ENCODE data around the gene OR51L1.
"Not testable (repeated sequence)": the region's sequence is repeated elsewhere in the genome, so short reads cannot be mapped to it uniquely, and the experiment has no call there.

OR51L1 gene, protein sequence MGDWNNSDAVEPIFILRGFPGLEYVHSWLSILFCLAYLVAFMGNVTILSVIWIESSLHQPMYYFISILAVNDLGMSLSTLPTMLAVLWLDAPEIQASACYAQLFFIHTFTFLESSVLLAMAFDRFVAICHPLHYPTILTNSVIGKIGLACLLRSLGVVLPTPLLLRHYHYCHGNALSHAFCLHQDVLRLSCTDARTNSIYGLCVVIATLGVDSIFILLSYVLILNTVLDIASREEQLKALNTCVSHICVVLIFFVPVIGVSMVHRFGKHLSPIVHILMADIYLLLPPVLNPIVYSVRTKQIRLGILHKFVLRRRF

GRCh38 chr11:4994551-4994950 is at the start of gene OR51L1:
Gene OR51L1 (plus strand): TSS chr11:4994851. CDS start chr11:4998983, 4,132 bp downstream.
- DNase-seq (ENCODE audit: low spot score), result no peak

DNA sequence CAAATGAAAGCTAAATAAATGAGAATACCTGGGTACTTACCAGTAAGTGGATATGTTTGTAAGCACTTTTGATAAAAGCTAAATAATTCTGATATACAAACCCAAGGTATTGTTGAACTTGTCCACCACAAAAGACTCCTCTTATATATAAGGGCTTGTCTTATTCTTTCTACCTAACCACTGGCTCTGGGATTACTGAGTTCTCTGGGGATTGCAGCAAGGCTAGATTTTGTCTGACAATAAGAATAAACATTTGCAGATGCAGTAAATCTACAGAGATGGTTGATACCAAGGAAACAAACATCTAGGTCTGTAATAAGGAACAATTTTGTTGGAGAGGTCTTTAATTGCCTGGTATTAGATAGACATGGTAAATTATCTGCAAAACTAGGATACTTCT is 47.1 kb upstream of the OR51L1 start, which contains the start of gene OR51A4:
Gene OR51A4 (minus strand): TSS at position 101 of the 400 bp plus-strand sequence. CDS start 505 bp downstream, outside the sequence.
- no peak for DNase-seq (ENCODE audit: low spot score)

- DNase-seq (ENCODE audit: low spot score), result not testable (repeated sequence)
Measured at GRCh38 chr11:4955613-4956012, 39.0 kb upstream of the OR51L1 start, which contains the start of gene OR51A2. Gene OR51A2 (minus strand): TSS chr11:4955713. CDS start chr11:4955713, 0 bp downstream.

DNA sequence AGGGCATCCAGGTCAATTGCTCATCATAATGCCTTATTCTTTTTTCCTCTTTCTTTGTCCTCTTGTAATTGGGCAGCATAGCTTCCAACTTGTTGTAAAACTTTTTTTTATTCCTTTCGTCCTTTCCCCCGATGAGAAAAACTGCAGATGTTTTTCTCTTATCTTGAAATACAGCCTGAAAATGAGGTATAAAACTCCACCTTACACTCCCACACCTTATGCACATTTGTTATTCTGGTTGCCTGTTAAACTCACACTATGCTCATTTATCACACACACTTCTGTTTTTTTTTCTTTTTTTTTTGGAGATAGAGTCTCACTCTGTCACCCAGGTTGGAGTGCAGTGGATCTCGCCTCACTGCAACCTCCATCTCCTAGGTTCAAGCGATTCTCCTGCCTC is 37.3 kb upstream of the OR51L1 start:
- DNase-seq (ENCODE audit: low spot score), result no peak

DNA sequence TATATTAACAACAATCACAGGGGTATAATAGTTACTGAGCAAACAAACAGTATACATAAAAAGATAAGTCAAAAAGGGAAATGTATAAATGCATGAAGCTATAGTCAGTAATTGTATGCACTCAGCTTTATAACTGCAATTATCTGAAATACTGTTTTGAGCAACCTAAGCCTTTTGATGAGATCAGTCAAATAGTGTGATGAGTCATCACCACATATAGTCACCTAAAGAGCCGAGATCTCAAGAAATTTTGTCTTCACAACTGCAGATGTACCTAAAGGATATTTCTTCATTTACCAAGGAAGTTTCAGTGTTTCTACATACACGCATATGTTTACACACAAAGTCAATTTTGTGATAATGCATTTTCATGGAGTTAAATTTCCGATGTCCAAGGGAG is 33.8 kb upstream of the OR51L1 start:
- no peak for DNase-seq (ENCODE audit: low spot score)

DNA sequence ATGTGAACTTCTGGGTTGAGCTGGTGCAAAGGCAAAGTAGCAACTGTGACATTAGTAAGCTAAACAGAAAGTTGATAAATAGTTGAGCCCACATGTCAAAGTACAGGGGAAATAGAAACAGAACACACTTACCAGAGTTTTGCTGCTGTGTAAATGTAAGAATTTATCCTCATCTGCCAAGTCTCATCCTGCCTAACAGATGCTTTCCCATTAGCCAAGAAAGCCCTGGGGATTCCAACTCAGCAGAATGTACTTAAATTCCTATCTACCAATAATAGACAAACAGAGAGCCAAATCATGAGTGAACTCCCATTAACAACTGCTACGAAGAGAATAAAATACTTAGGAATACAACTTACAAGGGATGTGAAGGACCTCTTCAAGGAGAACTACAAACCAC is 31.8 kb upstream of the OR51L1 start:
- DNase-seq (ENCODE audit: low spot score), result no peak

- no peak for DNase-seq (ENCODE audit: low spot score)
Measured at GRCh38 chr11:4975436-4975835, 19.2 kb upstream of the OR51L1 start.

GRCh38 chr11:4979036-4979435 is 15.6 kb upstream of the OR51L1 start:
- no peak for DNase-seq (ENCODE audit: low spot score)

DNA sequence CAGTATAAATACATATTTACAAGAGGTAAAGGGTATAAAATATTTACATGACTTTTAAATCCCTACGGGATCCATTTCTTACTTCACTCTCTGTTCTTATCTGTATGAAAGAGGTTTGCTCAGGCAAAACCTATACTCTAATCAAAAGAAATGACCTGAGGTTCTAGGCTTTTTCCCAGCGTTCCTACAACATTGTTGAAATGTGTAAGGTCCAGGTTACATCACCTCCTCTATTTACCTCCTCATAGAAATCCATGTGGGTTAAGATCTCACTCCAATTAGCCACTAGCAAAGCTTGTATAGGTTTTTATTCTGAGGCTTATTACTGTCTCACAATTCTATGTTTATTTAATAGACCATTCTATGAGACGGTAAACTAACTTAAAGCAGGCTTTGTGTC is 12.0 kb upstream of the OR51L1 start:
- no peak for DNase-seq (ENCODE audit: low spot score)

GRCh38 chr11:4983841-4984240 is 10.8 kb upstream of the OR51L1 start:
- no peak for DNase-seq (ENCODE audit: low spot score)

GRCh38 chr11:4991060-4991459 is 3.6 kb upstream of the OR51L1 start:
- DNase-seq (ENCODE audit: low spot score), result no peak

- no peak for DNase-seq (ENCODE audit: low spot score)
Measured at GRCh38 chr11:5004424-5005274, 10.0 kb downstream of the OR51L1 start.

DNA sequence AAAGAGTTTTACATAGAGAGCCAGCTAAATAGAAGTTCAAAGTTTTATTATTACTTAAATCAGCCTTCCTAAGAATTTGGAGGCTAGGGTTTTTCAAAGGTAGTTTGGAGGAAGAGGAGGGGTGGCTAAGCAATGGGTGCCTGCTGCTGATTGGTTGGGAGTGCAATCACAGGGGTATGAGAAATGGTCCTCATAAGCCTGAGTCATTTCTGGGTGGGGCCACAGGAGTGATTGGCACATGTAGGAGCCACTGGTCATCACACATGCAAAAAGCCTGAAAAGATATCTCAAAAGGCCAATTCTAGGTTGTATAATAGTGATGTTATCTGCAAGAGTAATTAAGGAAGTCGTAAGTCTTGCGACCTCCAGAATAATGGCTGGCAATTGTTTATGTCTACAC is 12.9 kb downstream of the OR51L1 start:
- DNase-seq (ENCODE audit: low spot score), result no peak

DNA sequence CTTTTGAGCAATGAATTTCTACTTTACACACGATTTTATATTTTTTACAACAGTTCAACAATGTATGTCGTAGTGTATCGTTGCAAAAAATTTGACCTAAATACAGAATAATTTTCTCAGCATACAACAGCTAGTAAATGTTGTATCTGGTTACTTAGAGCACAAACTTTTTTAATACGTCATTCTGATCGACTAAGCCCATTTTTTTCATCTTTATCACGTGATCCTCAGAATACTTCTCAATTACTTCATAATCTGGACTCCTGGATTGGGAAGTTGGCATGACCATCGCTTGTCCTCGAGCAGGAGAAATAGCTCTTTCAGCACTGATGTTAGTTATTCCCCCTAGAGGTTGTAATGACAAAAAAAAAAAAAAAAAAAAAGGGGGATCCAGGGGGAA is 16.6 kb downstream of the OR51L1 start:
- DNase-seq (ENCODE audit: low spot score), result no peak

DNA sequence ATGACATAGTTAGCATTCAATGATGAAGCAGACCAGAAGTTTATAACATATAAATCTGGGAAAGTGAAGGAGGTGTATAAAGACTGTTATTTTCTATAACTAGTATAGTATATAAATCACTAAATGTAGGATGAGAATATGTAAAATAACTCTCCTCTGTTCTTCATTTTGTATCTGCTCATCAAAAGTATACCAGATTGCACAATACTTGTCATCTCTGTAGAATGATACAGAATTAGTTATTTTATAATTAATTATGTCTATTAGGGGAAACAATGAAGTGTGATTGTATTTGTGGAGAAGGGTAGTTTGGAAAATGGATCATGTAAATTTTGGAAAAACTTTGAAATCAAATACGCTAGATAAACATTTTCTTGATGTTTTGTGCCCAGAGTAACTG is 18.4 kb downstream of the OR51L1 start:
- no peak for DNase-seq (ENCODE audit: low spot score)

DNA sequence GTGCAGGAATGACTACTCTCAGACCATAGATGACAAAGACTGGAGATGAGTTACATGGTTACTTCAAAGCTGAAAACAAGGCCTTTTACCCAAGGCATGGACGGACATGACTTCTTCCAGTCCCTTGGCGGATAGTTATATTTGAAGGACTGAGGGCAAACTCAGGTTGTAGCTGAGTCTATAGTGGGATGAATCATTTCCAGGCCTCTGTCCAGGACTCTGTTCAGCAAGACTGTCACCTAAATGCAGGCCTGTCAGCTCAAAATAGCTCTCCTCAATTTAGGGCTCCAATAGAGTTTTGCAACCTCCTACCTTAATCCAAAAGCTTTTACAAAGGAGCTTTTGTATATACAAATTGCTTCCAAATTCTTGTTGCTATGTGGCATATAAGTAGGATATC is 27.3 kb downstream of the OR51L1 start:
- DNase-seq (ENCODE audit: low spot score), result no peak

DNA sequence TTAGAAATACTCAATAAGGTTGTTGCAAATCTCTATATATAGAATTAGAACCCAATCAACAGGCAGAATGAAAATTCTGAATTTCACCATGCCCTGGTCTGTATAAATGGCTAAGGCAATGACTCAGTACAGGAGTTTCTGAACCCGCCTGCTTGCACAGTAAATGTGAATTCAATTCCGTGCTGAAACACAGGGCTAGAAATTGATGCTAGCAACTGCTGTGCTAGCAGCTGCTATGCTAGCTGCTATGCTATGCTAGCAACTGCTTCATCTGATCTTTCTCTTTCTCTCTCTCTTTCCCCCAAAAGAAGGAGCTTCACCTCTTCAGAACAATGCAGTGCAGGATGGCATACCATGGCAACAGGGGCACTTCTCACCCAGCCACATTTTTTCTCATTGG is 42.0 kb downstream of the OR51L1 start:
- DNase-seq (ENCODE audit: low spot score), result no peak

DNA sequence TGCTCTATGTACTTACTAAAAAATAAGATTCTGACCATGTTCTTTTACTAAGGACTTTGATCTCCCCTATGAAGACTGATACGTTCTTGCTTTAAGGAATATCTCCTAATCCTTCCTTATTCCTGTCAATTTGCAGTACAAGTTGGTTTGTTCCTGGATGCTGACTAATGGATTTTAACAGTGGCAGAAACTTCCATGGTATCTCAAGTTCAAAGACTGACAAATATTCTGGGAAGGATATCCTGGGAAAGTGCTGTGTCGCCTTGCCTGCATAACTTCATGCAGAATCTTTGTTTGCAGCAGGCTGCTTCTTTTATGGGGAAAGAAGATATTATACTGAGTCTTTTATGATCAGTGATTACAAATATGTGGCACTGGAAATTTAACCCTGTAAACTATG is 43.3 kb downstream of the OR51L1 start:
- DNase-seq (ENCODE audit: low spot score), result no peak

GRCh38 chr11:5038341-5038740 is 43.7 kb downstream of the OR51L1 start:
- no peak for DNase-seq (ENCODE audit: low spot score)

DNA sequence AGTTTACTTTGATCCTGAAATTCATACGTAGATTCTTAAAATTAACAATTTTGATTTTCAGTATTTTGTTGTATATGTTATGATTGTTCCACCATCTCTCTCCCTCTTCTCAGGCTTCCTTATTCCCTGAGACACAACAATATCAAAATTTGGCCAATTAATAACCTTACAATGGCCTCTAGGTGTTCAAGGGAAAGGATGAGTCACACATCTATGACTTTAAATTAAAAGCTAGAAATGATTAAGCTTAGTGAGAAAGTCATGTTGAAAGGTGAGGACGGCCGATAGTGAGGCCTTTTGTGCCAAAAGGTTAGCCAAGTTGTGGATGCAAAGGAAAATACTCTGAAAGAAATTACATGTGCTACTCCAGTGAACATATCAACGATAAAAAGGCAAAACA is 46.2 kb downstream of the OR51L1 start:
- DNase-seq (ENCODE audit: low spot score), result no peak

GRCh38 chr11:5042091-5042490 is 47.4 kb downstream of the OR51L1 start:
- no peak for DNase-seq (ENCODE audit: low spot score)

GRCh38 chr11:5043380-5043779 is 48.7 kb downstream of the OR51L1 start:
- DNase-seq (ENCODE audit: low spot score), result no peak

GRCh38 chr11:5046226-5046625 is 51.6 kb downstream of the OR51L1 start, which contains the start of gene OR52J3:
Gene OR52J3 (plus strand): TSS chr11:5046526. CDS start chr11:5046526, 0 bp downstream.
- DNase-seq (ENCODE audit: low spot score), result no peak
